RPMI7951 (cell line): ENCODE data around the gene FAM110C. TPM values are rescaled to one million over a fixed set of nuclear protein-coding genes. Genes with fewer than 3 reads are reported as not detected.
"Not testable (repeated sequence)": the region's sequence is repeated elsewhere in the genome, so short reads cannot be mapped to it uniquely, and the experiment has no call there.

Experiments
- DNase-seq: peaks from one replicate; pipeline ENCODE4 v3.0.0-alpha.2; 2012; ENCODE audit warnings: low read depth
- total RNA-seq: library from RNA; depleted of rRNA; stranded (reverse); fragments of >200 nt; shearing (Covaris generic); gene quantifications from 2 replicates; pipeline ENCODE4 v1.2.3, GENCODE V29; 2014; rRNA removed

FAM110C gene
- not detected in 2 replicates for total RNA-seq

GRCh38 chr2:46471-47345 is at the start of gene FAM110C:
FAM110C (minus strand) TSS chr2:46505; CDS start chr2:46385, 120 bp downstream.
- DNase-seq: peak; percentile 4

- DNase-seq: no peak
These were observed 46.0 kb upstream of the FAM110C start for GRCh38 chr2:92326-92725.

GRCh38 chr2:90645-91312 is 44.5 kb upstream of the FAM110C start:
- no peak for DNase-seq

GRCh38 chr2:85761-86160 is 39.5 kb upstream of the FAM110C start:
- DNase-seq: no peak

- no peak for DNase-seq
These were observed 37.8 kb upstream of the FAM110C start for GRCh38 chr2:84121-84520.

- no peak for DNase-seq
These were observed 34.8 kb upstream of the FAM110C start for GRCh38 chr2:80971-81736.

- DNase-seq: no peak
These were observed 34.1 kb upstream of the FAM110C start for GRCh38 chr2:80378-80777.

GRCh38 chr2:71309-72035 is 25.2 kb upstream of the FAM110C start:
- DNase-seq: no peak

GRCh38 chr2:69366-70344 is 23.4 kb upstream of the FAM110C start:
- no peak for DNase-seq

- not testable (repeated sequence) for DNase-seq
These were observed 22.3 kb upstream of the FAM110C start for GRCh38 chr2:68637-69036.

- no peak for DNase-seq
These were observed 20.5 kb upstream of the FAM110C start for GRCh38 chr2:66853-67252.

- DNase-seq: no peak
These were observed 18.8 kb upstream of the FAM110C start for GRCh38 chr2:65121-65520.

- no peak for DNase-seq
These were observed 9.5 kb upstream of the FAM110C start for GRCh38 chr2:55587-56448.

GRCh38 chr2:51613-52012 is 5.3 kb upstream of the FAM110C start:
- DNase-seq: no peak

GRCh38 chr2:47737-48136 is 1.4 kb upstream of the FAM110C start:
- no peak for DNase-seq

- DNase-seq: no peak
These were observed 1.0 kb upstream of the FAM110C start for GRCh38 chr2:47346-47725.

GRCh38 chr2:46131-46470 is 204 bp downstream of the FAM110C start:
- no peak for DNase-seq

GRCh38 chr2:45342-46130 is 769 bp downstream of the FAM110C start:
- DNase-seq: no peak
